AG04450 (cell line): ENCODE measurements around the gene FARS2. TPM values are rescaled to one million over a fixed set of nuclear protein-coding genes. Genes with fewer than 3 reads are reported as not detected.

Source experiments
- CTCF ChIA-PET: fragments of 300-600, 350-600 bp; formaldehyde crosslinking; extraction: SDS; loops from one replicate; lab custom pipeline; 2022; ENCODE audit warnings: antibody characterized with exemption, inconsistent platforms; lab: Charles Lee
- POLR2A ChIA-PET: fragments of 350-600 bp; formaldehyde crosslinking; extraction: SDS; loops from one replicate; lab custom pipeline; 2021; ENCODE audit warnings: antibody characterized with exemption, inconsistent platforms; lab: Yijun Ruan, JAX
- DNase-seq: peaks from one replicate; pipeline ENCODE4 v3.0.0-alpha.2; 2011; ENCODE audit warnings: low read depth, low spot score
- H3K27ac ChIP-seq: one replicate; pipeline ENCODE4 v1.5.1; 2012; ENCODE audit warnings: low read depth, low read length, control low read depth
- H3K27me3 ChIP-seq: one replicate; pipeline ENCODE4 v1.6.0; 2012; ENCODE audit warnings: low read length; ENCODE audit not compliant: control insufficient read depth, insufficient read depth
- H3K4me3 ChIP-seq: 2 replicates; pipeline ENCODE4 v1.5.1; 2011; ENCODE audit warnings: mild to moderate bottlenecking, low read depth, low read length, control low read depth
- H3K9me3 ChIP-seq: 2 replicates; pipeline ENCODE4 v1.5.1; 2012; ENCODE audit warnings: low read length; ENCODE audit not compliant: control insufficient read depth, insufficient read depth
- polyA plus RNA-seq: library from polyadenylated mRNA; depleted of rRNA; stranded (reverse); fragments of >200 nt; gene quantifications from 2 replicates; pipeline ENCODE4 v1.2.3, GENCODE V29; 2011
- TF ChIP-seq, protein P1 (sequence below): IDR thresholded peaks from 2 replicates; pipeline ENCODE4 v1.5.1; 2011; ENCODE audit warnings: low read depth, low read length, control low read depth, inconsistent platforms

FARS2 gene
- polyA plus RNA-seq, 1 experiment, result 14.0 TPM

DNA sequence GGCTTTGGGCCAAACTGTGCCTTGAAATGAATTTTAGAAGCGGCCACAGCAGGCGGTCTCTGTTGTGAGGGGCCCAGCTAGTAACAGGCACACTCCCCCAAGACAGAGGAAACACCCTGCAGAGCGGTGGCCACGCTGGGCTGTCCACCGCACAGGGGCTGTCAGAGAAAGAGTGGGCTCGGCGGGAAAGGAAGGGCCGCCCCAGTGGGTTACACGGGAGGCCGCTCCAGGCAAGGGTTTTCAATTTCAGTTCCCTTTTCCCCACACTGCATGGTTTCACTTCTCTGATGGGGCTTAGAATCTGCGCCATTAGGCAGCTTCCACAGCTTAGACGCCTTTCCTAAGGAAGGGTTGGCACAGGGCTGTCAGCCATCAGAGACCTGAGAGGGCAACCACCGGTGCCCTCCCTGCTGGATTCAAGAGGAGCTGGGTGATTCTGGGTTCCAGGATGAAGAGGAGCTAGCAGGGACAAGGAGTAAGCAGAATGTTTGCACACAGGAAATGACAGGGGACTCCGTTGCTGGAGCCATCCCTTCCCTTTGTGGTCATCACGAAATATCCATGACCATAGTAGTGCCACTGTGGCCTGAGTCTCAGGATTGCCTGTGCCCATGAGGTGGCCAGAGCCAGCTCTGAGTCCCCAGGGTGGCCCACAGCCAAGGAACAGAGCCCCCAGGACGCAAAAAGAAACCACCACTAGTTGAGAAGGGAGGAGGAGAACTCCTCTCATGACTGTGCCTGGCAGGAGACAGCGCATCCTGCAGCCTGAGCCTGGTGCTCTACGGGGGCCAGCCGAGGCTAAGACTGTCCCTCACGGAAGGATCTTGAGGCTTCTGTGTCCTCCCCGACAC, 462.8 kb downstream of the FARS2 start:
- POLR2A ChIA-PET, result no interaction called here
- no peak overlapping the region for H3K27ac ChIP-seq
- TF ChIP-seq, protein P1, sequence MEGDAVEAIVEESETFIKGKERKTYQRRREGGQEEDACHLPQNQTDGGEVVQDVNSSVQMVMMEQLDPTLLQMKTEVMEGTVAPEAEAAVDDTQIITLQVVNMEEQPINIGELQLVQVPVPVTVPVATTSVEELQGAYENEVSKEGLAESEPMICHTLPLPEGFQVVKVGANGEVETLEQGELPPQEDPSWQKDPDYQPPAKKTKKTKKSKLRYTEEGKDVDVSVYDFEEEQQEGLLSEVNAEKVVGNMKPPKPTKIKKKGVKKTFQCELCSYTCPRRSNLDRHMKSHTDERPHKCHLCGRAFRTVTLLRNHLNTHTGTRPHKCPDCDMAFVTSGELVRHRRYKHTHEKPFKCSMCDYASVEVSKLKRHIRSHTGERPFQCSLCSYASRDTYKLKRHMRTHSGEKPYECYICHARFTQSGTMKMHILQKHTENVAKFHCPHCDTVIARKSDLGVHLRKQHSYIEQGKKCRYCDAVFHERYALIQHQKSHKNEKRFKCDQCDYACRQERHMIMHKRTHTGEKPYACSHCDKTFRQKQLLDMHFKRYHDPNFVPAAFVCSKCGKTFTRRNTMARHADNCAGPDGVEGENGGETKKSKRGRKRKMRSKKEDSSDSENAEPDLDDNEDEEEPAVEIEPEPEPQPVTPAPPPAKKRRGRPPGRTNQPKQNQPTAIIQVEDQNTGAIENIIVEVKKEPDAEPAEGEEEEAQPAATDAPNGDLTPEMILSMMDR, result no peak
- CTCF ChIA-PET, result no interaction called here
- DNase-seq, result no peak
- no peak overlapping the region for H3K4me3 ChIP-seq
- no peaks in the 10 kb centered on the region for H3K27me3 ChIP-seq
- H3K9me3 ChIP-seq, result no peaks in the 10 kb centered on the region

DNA sequence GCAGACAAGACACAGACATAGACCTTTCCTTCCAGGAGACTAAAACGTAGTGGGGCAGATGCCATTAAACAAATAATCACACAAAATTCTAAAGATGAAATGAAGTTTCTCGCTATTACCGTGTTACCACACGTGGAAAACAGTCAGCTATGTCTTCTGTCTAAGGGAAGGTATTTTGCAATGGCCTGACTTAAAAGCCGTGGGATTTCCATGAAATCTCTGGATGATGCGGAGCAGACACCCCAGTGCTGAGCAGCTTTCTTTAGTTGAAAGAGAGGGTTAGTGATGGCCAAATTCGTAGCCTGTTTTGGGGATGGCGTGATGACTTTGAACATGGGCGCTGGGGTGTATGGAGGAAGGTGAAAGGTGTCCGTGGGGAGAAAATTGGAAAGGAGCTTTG, 463.6 kb downstream of the FARS2 start:
- no peak overlapping the region for H3K27ac ChIP-seq
- TF ChIP-seq, protein P1, result no peak
- ChIA-PET CTCF (no interaction called here), POLR2A (no interaction called here)
- DNase-seq, result no peak
- H3K9me3 ChIP-seq, result no peaks in the 10 kb centered on the region
- no peaks in the 10 kb centered on the region for H3K27me3 ChIP-seq
- no peak overlapping the region for H3K4me3 ChIP-seq

DNA sequence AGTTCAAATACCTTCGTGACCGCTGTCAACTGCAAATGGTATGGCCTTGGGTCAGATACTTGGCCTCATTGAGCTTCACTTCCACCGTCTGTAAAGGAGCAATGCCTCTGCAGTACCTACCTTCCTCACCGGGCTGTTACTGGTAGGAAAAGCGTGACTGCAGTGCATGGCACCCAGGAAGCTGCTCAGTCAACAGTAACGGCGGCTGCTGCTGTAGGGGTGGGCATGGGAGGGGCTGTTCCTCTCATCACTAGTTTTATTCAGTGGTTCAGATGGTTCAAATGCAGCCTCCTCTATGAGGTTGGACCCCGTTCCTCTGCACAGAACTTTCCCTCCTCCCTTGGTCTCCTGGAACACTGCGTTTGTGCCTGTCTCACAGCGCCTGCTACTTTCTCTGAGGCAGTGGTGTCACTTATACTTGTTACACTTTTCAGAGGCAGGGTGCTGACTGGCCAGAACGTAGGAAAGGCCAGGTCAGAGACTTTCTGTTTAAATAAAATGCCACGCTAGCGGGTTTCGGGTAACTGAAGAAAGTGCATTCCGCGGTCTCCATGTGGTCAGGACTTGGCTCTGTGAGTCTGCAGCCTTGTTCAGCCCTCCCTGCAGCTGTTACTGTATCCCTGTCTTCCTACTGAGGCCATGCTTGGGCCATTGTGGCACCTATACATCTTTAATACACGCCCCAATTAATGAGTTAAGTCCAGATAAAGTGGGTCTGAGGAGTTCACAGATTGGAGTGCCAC, 465.8 kb downstream of the FARS2 start:
- Histone ChIP-seq H3K4me3 (no peak overlapping the region), H3K27me3 (no peaks in the 10 kb centered on the region), H3K9me3 (no peaks in the 10 kb centered on the region), H3K27ac (no peak overlapping the region)
- CTCF ChIA-PET, result no interaction called here
- POLR2A ChIA-PET, result no interaction called here
- DNase-seq, result no peak
- TF ChIP-seq, protein P1, result no peak

DNA sequence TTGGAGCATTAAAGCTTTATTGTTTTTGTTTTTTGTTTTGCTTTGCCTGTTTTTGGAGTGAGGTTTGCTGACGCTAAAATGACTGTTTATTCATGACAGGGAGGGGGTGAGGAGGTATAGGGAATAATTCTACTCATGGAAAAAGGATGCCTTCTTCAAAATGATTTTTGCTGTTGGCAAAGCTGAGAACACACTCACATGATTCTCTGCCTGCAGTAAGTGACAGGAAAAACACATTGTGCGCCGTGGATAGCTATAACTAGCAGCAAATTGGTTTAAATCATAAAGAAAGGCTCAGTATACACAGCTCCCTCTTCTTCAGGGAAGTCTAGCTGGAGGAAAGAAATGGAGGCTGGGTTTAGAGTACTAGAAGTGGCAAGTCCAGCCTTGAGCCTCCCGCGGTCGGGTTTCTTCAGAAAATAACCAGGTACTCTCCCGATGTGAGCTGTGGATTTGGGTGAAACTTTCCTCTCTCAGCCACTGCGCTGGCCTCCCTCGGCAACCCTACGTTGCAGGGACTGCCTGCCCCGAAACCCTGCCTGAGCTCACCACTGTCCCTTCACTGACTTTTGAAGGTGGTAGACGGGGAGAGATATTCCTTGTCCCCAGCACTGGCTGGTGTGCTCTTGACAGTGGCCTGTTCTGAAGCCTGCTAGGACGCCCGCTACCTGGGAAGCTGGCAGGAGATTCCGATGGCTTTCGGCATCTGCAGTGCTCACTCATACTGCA, 467.2 kb downstream of the FARS2 start:
- Histone ChIP-seq H3K27me3 (no peaks in the 10 kb centered on the region), H3K9me3 (no peaks in the 10 kb centered on the region), H3K4me3 (no peak overlapping the region), H3K27ac (no peak overlapping the region)
- TF ChIP-seq, protein P1, result no peak
- POLR2A ChIA-PET, result no interaction called here
- CTCF ChIA-PET, result interaction anchor here (0.7 to 1.1 kb wide), 4 partner anchors 257 to 561 kb away, joined by 3 to 4 read pairs (median 4); no protein-coding TSS in a partner anchor
- DNase-seq, result no peak
